Gastroesophageal sphincter (tissue), 4 donors: ENCODE results near the gene MYL6. TPM values are rescaled to one million over a fixed set of nuclear protein-coding genes. Genes with fewer than 3 reads are reported as not detected.

ENCODE experiments used
- ATAC-seq: fragments of 150-250 bp; one replicate; pipeline ENCODE4 v1.9.1; 2016; ENCODE audit warnings: mild to moderate bottlenecking, moderate library complexity
- H3K27ac ChIP-seq, 4 donors: fragments of 200-600 bp; sonication (generic) in 3 of 4; 1 replicate in 3 of 4; 2 replicates in 1 of 4; pipeline ENCODE4 v1.5.1; 2016 to 2019
- H3K27me3 ChIP-seq: fragments of 200-600 bp; sonication (generic); one replicate; pipeline ENCODE4 v1.5.1; 2019
- H3K36me3 ChIP-seq, 2 donors: fragments of 200-600 bp; sonication (generic); one replicate each; pipeline ENCODE4 v1.5.1; 2019; ENCODE audit warnings: control low read depth in 1 of 2
- H3K4me1 ChIP-seq, 3 donors: fragments of 200-600 bp; sonication (generic); 1 replicate in 2 of 3; 2 replicates in 1 of 3; pipeline ENCODE4 v1.5.1; 2016 to 2019; ENCODE audit warnings: control low read depth in 2 of 3
- H3K4me3 ChIP-seq, 2 donors: fragments of 200-600 bp; sonication (generic); one replicate each; pipeline ENCODE4 v1.5.1; 2019; ENCODE audit warnings: mild to moderate bottlenecking in 1 of 2, moderate library complexity in 1 of 2
- H3K9me3 ChIP-seq, 3 donors: fragments of 200-600 bp; sonication (generic); one replicate each; pipeline ENCODE4 v1.5.1; 2017 to 2019; ENCODE audit warnings: control low read depth in 2 of 3
- EP300 ChIP-seq: sonication (generic); formaldehyde crosslinking; IDR thresholded peaks from one replicate; pipeline ENCODE4 v1.6.1; 2017; ENCODE audit warnings: antibody characterized with exemption, mild to moderate bottlenecking
- POLR2A ChIP-seq, 2 donors: fragments of 450-650 bp; IDR thresholded peaks; one replicate each; pipeline ENCODE4 v1.6.1; 2017; ENCODE audit warnings: antibody characterized with exemption in 2 of 2, mild to moderate bottlenecking in 2 of 2, moderate library complexity in 1 of 2
- POLR2AphosphoS5 ChIP-seq: sonication (generic); formaldehyde crosslinking; IDR thresholded peaks from one replicate; pipeline ENCODE4 v1.6.1; 2017; ENCODE audit warnings: antibody characterized with exemption
- WGBS, 2 donors: methylation state at CpG; one replicate each; pipeline ENCODE4 v1.1.5; 2018; ENCODE audit warnings: low coverage in 1 of 2; 5-methylcytosine and 5-hydroxymethylcytosine counted together
- total RNA-seq, 4 donors: library from RNA; depleted of rRNA; stranded (reverse); fragments of >200 nt; gene quantifications; one replicate each; pipeline ENCODE4 v1.1.0, GENCODE V29; 2016
- TF ChIP-seq, protein P1 (sequence below), 4 experiments: fragments of 200-600 bp in 2 of 4; fragments of 450-650 bp in 2 of 4; sonication (generic) in 1 of 4; IDR thresholded peaks; one replicate each; pipeline ENCODE4 v1.5.1; 2017 to 2019; ENCODE audit warnings: antibody characterized with exemption in 4 of 4, mild to moderate bottlenecking in 2 of 4, moderate library complexity in 2 of 4

The MYL6 gene
- total RNA-seq, 4 donors from 2014 or later: 5,300 to 6,545 (median 5,874) TPM

DNA sequence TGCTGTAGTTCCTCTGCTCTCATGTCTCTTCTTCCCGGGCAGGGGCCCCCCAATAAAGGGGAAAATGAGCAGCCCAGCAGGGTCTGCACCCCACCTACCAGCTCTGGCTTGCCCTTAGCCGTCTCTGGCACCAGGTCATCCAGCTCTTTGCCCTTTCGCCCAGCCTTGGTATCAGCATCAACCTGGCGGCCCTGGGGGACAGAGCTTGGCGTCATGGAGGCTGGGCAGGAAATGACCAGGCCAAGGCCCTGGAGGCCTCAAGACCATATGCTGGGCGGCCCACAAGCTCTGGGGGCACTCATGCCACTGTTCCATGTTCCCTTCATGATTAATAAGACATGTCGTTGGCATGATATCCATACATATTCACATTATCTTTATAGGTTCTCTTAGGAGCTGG is 14.7 kb downstream of the MYL6 start:
- 88 to 90% methylated on average over 2 to 3 of the region's 7 CpGs for WGBS, 2 donors

DNA sequence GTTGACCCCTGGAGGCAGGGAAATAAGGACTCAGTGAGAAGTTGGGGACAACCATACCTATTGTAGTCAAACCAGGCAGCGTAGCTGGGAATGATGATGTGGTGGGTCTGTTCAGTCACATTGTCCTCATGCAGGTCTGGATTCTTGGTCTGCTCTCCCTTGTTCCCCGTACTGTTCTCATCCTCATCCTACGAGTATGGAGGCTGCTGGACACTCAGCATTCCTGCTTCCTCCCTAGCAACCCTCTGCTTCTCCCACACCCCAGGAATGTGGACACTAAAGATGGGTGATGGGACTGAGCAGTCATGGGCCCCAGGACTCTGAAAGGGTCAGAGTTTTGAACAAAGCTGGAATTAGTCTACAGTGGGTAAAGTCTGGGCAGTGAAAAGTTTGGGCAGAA is 20.2 kb downstream of the MYL6 start:
- H3K9me3 ChIP-seq: no peaks in the 10 kb centered on the region
- no peaks in the 10 kb centered on the region for H3K27me3 ChIP-seq
- peaks cover 6 to 100% of the 10 kb centered on the region in 2 donors for H3K36me3 ChIP-seq
- TF ChIP-seq POLR2AphosphoS5 (no peak), POLR2A (IDR thresholded peaks at IDR 0.05) (no peak), EP300 (no peak)
- TF ChIP-seq, protein P1, sequence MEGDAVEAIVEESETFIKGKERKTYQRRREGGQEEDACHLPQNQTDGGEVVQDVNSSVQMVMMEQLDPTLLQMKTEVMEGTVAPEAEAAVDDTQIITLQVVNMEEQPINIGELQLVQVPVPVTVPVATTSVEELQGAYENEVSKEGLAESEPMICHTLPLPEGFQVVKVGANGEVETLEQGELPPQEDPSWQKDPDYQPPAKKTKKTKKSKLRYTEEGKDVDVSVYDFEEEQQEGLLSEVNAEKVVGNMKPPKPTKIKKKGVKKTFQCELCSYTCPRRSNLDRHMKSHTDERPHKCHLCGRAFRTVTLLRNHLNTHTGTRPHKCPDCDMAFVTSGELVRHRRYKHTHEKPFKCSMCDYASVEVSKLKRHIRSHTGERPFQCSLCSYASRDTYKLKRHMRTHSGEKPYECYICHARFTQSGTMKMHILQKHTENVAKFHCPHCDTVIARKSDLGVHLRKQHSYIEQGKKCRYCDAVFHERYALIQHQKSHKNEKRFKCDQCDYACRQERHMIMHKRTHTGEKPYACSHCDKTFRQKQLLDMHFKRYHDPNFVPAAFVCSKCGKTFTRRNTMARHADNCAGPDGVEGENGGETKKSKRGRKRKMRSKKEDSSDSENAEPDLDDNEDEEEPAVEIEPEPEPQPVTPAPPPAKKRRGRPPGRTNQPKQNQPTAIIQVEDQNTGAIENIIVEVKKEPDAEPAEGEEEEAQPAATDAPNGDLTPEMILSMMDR (IDR thresholded peaks at IDR 0.05): no peak
- no peak overlapping the region for H3K27ac ChIP-seq
- 89 to 100% methylated on average over 1 of the region's 3 CpGs for WGBS, 2 donors
- no peaks in the 10 kb centered on the region for H3K4me1 ChIP-seq
- no peak overlapping the region for H3K4me3 ChIP-seq
- ATAC-seq: no peak

More for the DNA sequence above, 14.7 kb downstream of the MYL6 start:
- Histone ChIP-seq H3K27ac (no peak overlapping the region), H3K4me3 (no peak overlapping the region), H3K27me3 (no peaks in the 10 kb centered on the region), H3K36me3 (peaks cover 0 to 100% of the 10 kb centered on the region in 2 donors), H3K9me3 (no peaks in the 10 kb centered on the region), H3K4me1 (no peaks in the 10 kb centered on the region)
- TF ChIP-seq POLR2AphosphoS5: no peak
- no peak for ATAC-seq

DNA sequence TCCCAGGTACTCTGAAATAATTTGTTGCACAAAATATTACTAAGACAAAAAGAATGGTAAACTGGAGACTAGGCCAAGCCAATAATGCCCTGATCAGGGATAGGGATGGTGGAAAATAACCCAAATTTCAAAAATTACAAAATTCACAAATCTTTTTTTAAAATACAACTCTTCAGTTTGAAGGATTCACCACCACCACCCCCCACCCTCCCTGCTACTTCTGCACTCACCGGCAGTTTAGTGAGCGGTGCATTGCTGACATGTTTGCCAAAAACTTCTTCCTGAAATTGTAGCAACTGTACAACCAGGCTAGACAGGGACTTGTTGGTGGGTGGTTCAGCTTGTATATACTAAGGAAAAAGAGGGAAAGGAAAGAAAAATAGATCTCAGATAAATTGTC is 28.8 kb downstream of the MYL6 start:
- no peak for ATAC-seq
- Histone ChIP-seq H3K27me3 (no peaks in the 10 kb centered on the region), H3K9me3 (no peaks in the 10 kb centered on the region), H3K36me3 (peaks cover 0 to 51% of the 10 kb centered on the region in 2 donors), H3K27ac (peak overlapping the region in 2 of 4 donors; percentile 26 to 38), H3K4me3 (no peak overlapping the region), H3K4me1 (peaks cover 0 to 34% (median 18%) of the 10 kb centered on the region in 3 donors)
- TF ChIP-seq EP300 (no peak), POLR2A (IDR thresholded peaks at IDR 0.05) (no peak), POLR2AphosphoS5 (no peak)
- TF ChIP-seq, protein P1 (IDR thresholded peaks at IDR 0.05): no peak
- WGBS, 2 donors: 41% methylated on average over 2 of the region's 2 CpGs; no CpG with 5 or more reads in 1 of the 2 donors

DNA sequence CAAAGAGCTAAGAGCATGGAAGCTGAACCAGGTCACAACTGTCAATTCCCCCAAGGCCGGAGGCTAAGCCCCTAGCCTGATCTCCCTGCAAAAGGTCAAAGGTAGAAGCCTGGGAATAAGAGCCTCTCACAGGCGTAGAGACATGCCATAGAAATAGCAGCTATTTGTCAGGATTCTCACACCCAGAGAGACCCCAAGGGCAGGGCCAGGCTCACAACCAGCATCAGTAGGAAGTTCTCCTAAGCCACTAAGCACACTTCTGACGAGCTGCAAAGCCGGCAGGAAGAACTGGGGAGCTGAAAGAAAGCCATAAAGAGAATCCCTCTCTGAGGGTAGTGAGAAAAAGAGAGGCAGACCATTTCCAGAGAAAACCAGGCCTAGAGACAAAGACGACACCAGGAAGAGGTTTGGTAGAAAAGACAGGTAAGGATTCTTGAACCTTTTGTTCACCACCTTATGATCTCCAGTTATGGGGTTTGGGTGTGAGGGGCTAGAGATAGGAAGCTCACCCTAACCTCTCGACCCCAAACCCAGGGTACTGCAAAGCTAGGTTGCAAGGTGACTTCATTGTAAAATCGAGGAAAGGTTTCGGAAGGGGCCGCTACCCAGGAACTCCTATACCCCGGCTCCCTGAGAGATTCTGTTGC is 30.1 kb downstream of the MYL6 start:
- TF ChIP-seq POLR2A (IDR thresholded peaks at IDR 0.05) (no peak), EP300 (no peak), POLR2AphosphoS5 (no peak)
- TF ChIP-seq, protein P1 (IDR thresholded peaks at IDR 0.05): no peak
- 11% methylated on average over 8 of the region's 10 CpGs; no CpG with 5 or more reads in 1 of the 2 donors for WGBS, 2 donors
- Histone ChIP-seq H3K27me3 (no peaks in the 10 kb centered on the region), H3K9me3 (no peaks in the 10 kb centered on the region), H3K4me1 (peaks cover 0 to 34% (median 18%) of the 10 kb centered on the region in 3 donors), H3K27ac (peak overlapping the region; percentile 64 to 97 (median 94)), H3K4me3 (peak overlapping the region; percentile 71 to 94), H3K36me3 (peaks cover 0 to 38% of the 10 kb centered on the region in 2 donors)
- no peak for ATAC-seq

DNA sequence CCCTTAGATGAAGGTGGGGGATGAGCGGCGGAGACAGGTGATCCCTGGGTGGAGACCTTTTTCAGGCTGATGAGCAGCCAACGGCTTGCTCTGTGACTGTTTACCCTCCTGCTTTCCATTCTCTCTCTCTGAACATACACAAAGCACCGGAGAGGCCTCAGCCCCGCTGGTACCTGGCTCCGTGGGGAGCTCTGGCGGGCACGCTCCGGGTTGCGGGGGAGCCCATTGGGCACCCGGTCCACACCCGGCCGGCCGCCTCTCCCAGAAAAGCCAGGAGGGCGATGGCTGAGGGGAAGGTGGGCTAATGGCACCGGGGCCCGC is 30.6 kb downstream of the MYL6 start:
- ATAC-seq: no peak

More for the DNA sequence above, 30.6 kb downstream of the MYL6 start:
- Histone ChIP-seq H3K4me3 (peak overlapping the region; percentile 71 to 94), H3K27ac (peak overlapping the region; percentile 64 to 97 (median 94)), H3K36me3 (peaks cover 0 to 34% of the 10 kb centered on the region in 2 donors), H3K27me3 (no peaks in the 10 kb centered on the region), H3K4me1 (peaks cover 0 to 34% (median 18%) of the 10 kb centered on the region in 3 donors), H3K9me3 (no peaks in the 10 kb centered on the region)
- TF ChIP-seq, protein P1 (IDR thresholded peaks at IDR 0.05): no peak
- TF ChIP-seq EP300: no peak
- TF ChIP-seq POLR2AphosphoS5: no peak
- TF ChIP-seq POLR2A (IDR thresholded peaks at IDR 0.05): no peak
- no CpG with 5 or more reads among the region's 17 CpGs for WGBS, 2 donors
